Psoas muscle (tissue), 8 donors: ENCODE measurements around the gene GALNT9. TPM values are rescaled to one million over a fixed set of nuclear protein-coding genes. Genes with fewer than 3 reads are reported as not detected.

Experiments used
- ATAC-seq, 4 donors: fragments of 200-7000 bp; cut with Tn5 transposase; one replicate each; pipeline ENCODE4 v1.9.1; 2020; ENCODE audit warnings: moderate library complexity in 3 of 4, mild to moderate bottlenecking in 2 of 4
- DNase-seq, 2 donors: peaks; one replicate each; pipeline ENCODE4 v3.0.0-alpha.2; 2020
- H3K27ac ChIP-seq: fragments of 200-600 bp; one replicate; pipeline ENCODE4 v1.8.0; 2022
- H3K27me3 ChIP-seq, 3 donors: fragments of 200-600 bp in 1 of 3; one replicate each; pipeline versions ENCODE4 v1.6.1 to v1.8.0; 2013 to 2022; ENCODE audit warnings: low read length in 2 of 3, mild to moderate bottlenecking in 2 of 3, moderate library complexity in 1 of 3; ENCODE audit not compliant: insufficient read depth in 3 of 3
- H3K36me3 ChIP-seq, 2 donors: fragments of 200-600 bp in 1 of 2; one replicate each; pipeline versions ENCODE4 v1.6.1 to v1.8.0; 2013 to 2022; ENCODE audit warnings: low read depth in 1 of 2, mild to moderate bottlenecking in 1 of 2, moderate library complexity in 1 of 2; ENCODE audit not compliant: insufficient read depth in 1 of 2
- H3K4me1 ChIP-seq: fragments of 200-600 bp; one replicate; pipeline ENCODE4 v1.8.0; 2022
- H3K4me3 ChIP-seq: fragments of 200-600 bp; one replicate; pipeline ENCODE4 v1.8.0; 2022; ENCODE audit warnings: mild to moderate bottlenecking
- H3K9me3 ChIP-seq: fragments of 200-600 bp; one replicate; pipeline ENCODE4 v1.8.0; 2022
- CTCF ChIP-seq: fragments of 200-600 bp; IDR thresholded peaks from one replicate; pipeline ENCODE4 v1.8.0; 2022; ENCODE audit warnings: antibody characterized with exemption
- WGBS, 3 donors: extraction: QIAGEN DNeasy Blood & Tissue Kit; methylation state at CpG; one replicate each; pipeline versions ENCODE4 v1.1.6 to v1.1.7; 2013; 5-methylcytosine and 5-hydroxymethylcytosine counted together
- intact Hi-C, 2 donors: fragments of 100-400 bp; cut with DNase I; formaldehyde crosslinking; loops; one replicate each; pipeline versions ENCODE4 v1.11.0 to v1.14.2; 2022
- polyA plus RNA-seq, 3 donors: library from polyadenylated mRNA; stranded (reverse); fragments of 200-250 nt; gene quantifications; one replicate each; pipeline ENCODE4 v1.2.3, GENCODE V29; 2013
- total RNA-seq, 4 donors: library from RNA; stranded (reverse); fragmentation: NEBNext Ultra II Directional in 2 of 4; extraction: Animal tissue kit (Norgen Biotek cat#: 25700) in 2 of 4; gene quantifications; one replicate each; pipeline versions ENCODE4 v1.2.1 to v1.2.4, GENCODE V29; 2021 to 2023
- donor health status: healthy with polysubstance abuse.
- donor health status: DM: no; HTN: no; CAD: no; lungs with moderate emphysema.
- donor health status: Bipolar disorder and iron deficiency.
- donor health status: healthy.
- donor health status: DM: yes; HTN: yes; CAD: no.
- donor health status: DM: no; HTN: no; CAD: no.
- donor health status: DM: no; HTN: no; CAD: no.
- donor health status: DM: yes; HTN: yes; CAD: no.

GALNT9 gene
- total and polyA plus RNA-seq, 7 donors = 0.01 to 0.21 (median 0.08) TPM; not detected in 4

GRCh38 chr12:132194556-132194955 lies 134.8 kb downstream of the GALNT9 start:
- Histone ChIP-seq H3K27ac (no peak overlapping the region), H3K27me3 (peaks cover 0 to 19% (median 18%) of the 10 kb centered on the region in 3 donors), H3K9me3 (no peaks in the 10 kb centered on the region), H3K4me1 (peaks cover 10% of the 10 kb centered on the region), H3K36me3 (no peaks in the 10 kb centered on the region), H3K4me3 (no peak overlapping the region)
- intact Hi-C loops = no loop called here
- 79 to 82% (median 81%) methylated on average over 8 of the region's 8 CpGs for WGBS, 3 donors
- ATAC-seq (no peak), DNase-seq (no peak)
- TF ChIP-seq CTCF = no peak

- no peaks in the 10 kb centered on the region for H3K9me3 ChIP-seq
- 57 to 63% (median 62%) methylated on average over 10 of the region's 10 CpGs for WGBS, 3 donors
- H3K27ac ChIP-seq = no peak overlapping the region
- TF ChIP-seq CTCF = no peak
- H3K36me3 ChIP-seq = no peaks in the 10 kb centered on the region
- ATAC-seq (no peak), DNase-seq (no peak)
- H3K27me3 ChIP-seq = peaks cover 0 to 16% (median 13%) of the 10 kb centered on the region in 3 donors
- no peak overlapping the region for H3K4me3 ChIP-seq
- peaks cover 10% of the 10 kb centered on the region for H3K4me1 ChIP-seq
- intact Hi-C loops = no loop called here
Measured at GRCh38 chr12:132194056-132194455, 135.3 kb downstream of the GALNT9 start.

- Histone ChIP-seq H3K36me3 (no peaks in the 10 kb centered on the region), H3K4me1 (peaks cover 10% of the 10 kb centered on the region), H3K27me3 (peaks cover 0 to 10% (median 7%) of the 10 kb centered on the region in 3 donors), H3K27ac (no peak overlapping the region), H3K9me3 (no peaks in the 10 kb centered on the region), H3K4me3 (no peak overlapping the region)
- no peak for ATAC-seq
- DNase-seq = no peak
- TF ChIP-seq CTCF = no peak
- 70 to 77% (median 77%) methylated on average over 31 of the region's 31 CpGs for WGBS, 3 donors
- intact Hi-C loops = no loop called here
Measured at GRCh38 chr12:132191715-132192553, 137.5 kb downstream of the GALNT9 start.

- Histone ChIP-seq H3K36me3 (no peaks in the 10 kb centered on the region), H3K4me1 (peaks cover 10% of the 10 kb centered on the region), H3K27me3 (peaks cover 0 to 10% (median 6%) of the 10 kb centered on the region in 3 donors), H3K9me3 (no peaks in the 10 kb centered on the region), H3K4me3 (peak overlapping the region; percentile 84), H3K27ac (no peak overlapping the region)
- DNase-seq (no peak), ATAC-seq (no peak)
- intact Hi-C loops = no loop called here
- WGBS, 3 donors = 77 to 85% (median 80%) methylated on average over 30 of the region's 30 CpGs
- TF ChIP-seq CTCF = no peak
Measured at GRCh38 chr12:132190834-132191500, 138.4 kb downstream of the GALNT9 start.
